Measurements from ENCODE around the gene NDUFAF2.

NDUFAF2 gene

GRCh38 chr5:60972231-60972630 is 27.2 kb downstream of the NDUFAF2 start (continued):
- TF ChIP-seq ZNF621 (tag by site-specific recombination; IDR thresholded peaks at IDR 0.05) (no peak), ZNF341 (tag by site-specific recombination; IDR thresholded peaks at IDR 0.05; ENCODE audit: low read depth) (no peak), TCF7L2 (IDR thresholded peaks at IDR 0.05; ENCODE audit: borderline replicate concordance, low read depth, low read length) (no peak), ZNF404 (tag by site-specific recombination; IDR thresholded peaks at IDR 0.05) (no peak)

GRCh38 chr5:60977956-60978737 is 33.1 kb downstream of the NDUFAF2 start:
- TF ChIP-seq, protein P1, sequence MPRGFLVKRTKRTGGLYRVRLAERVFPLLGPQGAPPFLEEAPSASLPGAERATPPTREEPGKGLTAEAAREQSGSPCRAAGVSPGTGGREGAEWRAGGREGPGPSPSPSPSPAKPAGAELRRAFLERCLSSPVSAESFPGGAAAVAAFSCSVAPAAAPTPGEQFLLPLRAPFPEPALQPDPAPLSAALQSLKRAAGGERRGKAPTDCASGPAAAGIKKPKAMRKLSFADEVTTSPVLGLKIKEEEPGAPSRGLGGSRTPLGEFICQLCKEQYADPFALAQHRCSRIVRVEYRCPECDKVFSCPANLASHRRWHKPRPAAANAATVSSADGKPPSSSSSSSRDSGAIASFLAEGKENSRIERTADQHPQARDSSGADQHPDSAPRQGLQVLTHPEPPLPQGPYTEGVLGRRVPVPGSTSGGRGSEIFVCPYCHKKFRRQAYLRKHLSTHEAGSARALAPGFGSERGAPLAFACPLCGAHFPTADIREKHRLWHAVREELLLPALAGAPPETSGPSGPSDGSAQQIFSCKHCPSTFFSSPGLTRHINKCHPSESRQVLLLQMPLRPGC (tag by site-specific recombination; IDR thresholded peaks at IDR 0.05): no peak
- TF ChIP-seq ZNF654 (tag by site-specific recombination; IDR thresholded peaks at IDR 0.05; ENCODE audit: low read depth) (no peak), ZNF184 (tag by site-specific recombination; IDR thresholded peaks at IDR 0.05) (no peak), YY1 (tag by site-specific recombination; IDR thresholded peaks at IDR 0.05) (no peak), ZNF433 (tag by site-specific recombination; IDR thresholded peaks at IDR 0.05; ENCODE audit: low read depth) (no peak), ZNF623 (tag by site-specific recombination; IDR thresholded peaks at IDR 0.05) (no peak), ZNF335 (tag by site-specific recombination; conservative IDR thresholded peaks at IDR 0.05) (no peak), ZNF580 (tag by site-specific recombination; IDR thresholded peaks at IDR 0.05) (no peak), ZNF501 (tag by site-specific recombination; IDR thresholded peaks at IDR 0.05) (no peak)
- no peak overlapping the region for H3K4me3 ChIP-seq (ENCODE audit: low read depth, low read length)
- POLR2A ChIA-PET: no interaction called here
- no peaks in the 10 kb centered on the region for H3K4me1 ChIP-seq (ENCODE audit: control insufficient read depth, insufficient read depth, low read length)
- no peaks in the 10 kb centered on the region; a peak in 1 of 3 replicates for H3K36me3 ChIP-seq (ENCODE audit: control insufficient read depth in 2 of 2, insufficient read depth in 1 of 2, low read length in 2 of 2)
- H3K27ac ChIP-seq (ENCODE audit: extremely low read depth, low read depth, low read length): no peak overlapping the region
- H3K9me3 ChIP-seq (ENCODE audit: control insufficient read depth, insufficient read depth, low read depth, low read length): no peaks in the 10 kb centered on the region; the same call in 1 of the 2 replicates
- CTCF ChIA-PET: no interaction called here

GRCh38 chr5:60978968-60979367 is 34.0 kb downstream of the NDUFAF2 start:
- Histone ChIP-seq H3K9me3 (ENCODE audit: control insufficient read depth, insufficient read depth, low read depth, low read length) (no peaks in the 10 kb centered on the region; the same call in 1 of the 2 replicates), H3K4me1 (ENCODE audit: control insufficient read depth, insufficient read depth, low read length) (no peaks in the 10 kb centered on the region), H3K36me3 (ENCODE audit: control insufficient read depth in 2 of 2, insufficient read depth in 1 of 2, low read length in 2 of 2) (no peaks in the 10 kb centered on the region; a peak in 1 of 3 replicates), H3K4me3 (ENCODE audit: low read depth, low read length) (no peak overlapping the region), H3K27ac (ENCODE audit: extremely low read depth, low read depth, low read length) (no peak overlapping the region)
- ChIA-PET POLR2A (no interaction called here), CTCF (no interaction called here)
- TF ChIP-seq ZNF174 (tag by site-specific recombination; IDR thresholded peaks at IDR 0.05) (no peak), REPIN1 (tag by site-specific recombination; IDR thresholded peaks at IDR 0.05; ENCODE audit: low read depth) (no peak)
- TF ChIP-seq, protein P2, sequence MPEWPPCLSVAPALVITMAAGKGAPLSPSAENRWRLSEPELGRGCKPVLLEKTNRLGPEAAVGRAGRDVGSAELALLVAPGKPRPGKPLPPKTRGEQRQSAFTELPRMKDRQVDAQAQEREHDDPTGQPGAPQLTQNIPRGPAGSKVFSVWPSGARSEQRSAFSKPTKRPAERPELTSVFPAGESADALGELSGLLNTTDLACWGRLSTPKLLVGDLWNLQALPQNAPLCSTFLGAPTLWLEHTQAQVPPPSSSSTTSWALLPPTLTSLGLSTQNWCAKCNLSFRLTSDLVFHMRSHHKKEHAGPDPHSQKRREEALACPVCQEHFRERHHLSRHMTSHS (tag by site-specific recombination; IDR thresholded peaks at IDR 0.05): no peak

DNA sequence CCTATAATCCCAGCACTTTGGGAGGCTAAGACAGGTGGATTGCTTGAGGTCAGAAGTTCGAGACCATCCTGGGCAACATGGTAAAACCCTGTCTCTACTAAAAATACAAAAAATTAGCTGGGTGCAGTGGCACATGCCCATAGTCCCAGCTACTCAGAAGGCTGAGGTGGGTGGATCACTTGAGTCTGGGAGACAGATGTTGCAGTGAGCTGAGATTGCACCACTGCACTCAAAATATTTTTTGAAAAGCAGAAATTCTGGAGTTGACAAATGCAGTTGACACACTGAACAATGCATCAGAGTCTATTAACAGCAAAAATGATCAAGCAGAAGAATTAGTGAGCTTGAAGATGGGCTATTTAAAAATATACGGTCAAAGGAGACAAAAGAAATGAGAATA is 35.5 kb downstream of the NDUFAF2 start:
- no peak overlapping the region for H3K27ac ChIP-seq (ENCODE audit: extremely low read depth, low read depth, low read length)
- H3K4me3 ChIP-seq (ENCODE audit: low read depth, low read length): no peak overlapping the region
- H3K9me3 ChIP-seq (ENCODE audit: control insufficient read depth, insufficient read depth, low read depth, low read length): no peaks in the 10 kb centered on the region; the same call in 1 of the 2 replicates
- ChIA-PET POLR2A (no interaction called here), CTCF (interaction anchor here (0.5 kb wide), 1 partner anchor 538 kb away, joined by 3 read pairs; no protein-coding TSS in a partner anchor)
- no peaks in the 10 kb centered on the region for H3K4me1 ChIP-seq (ENCODE audit: control insufficient read depth, insufficient read depth, low read length)
- no peaks in the 10 kb centered on the region for H3K36me3 ChIP-seq (ENCODE audit: control insufficient read depth in 2 of 2, insufficient read depth in 1 of 2, low read length in 2 of 2)
- TF ChIP-seq ZBTB44 (tag by site-specific recombination; IDR thresholded peaks at IDR 0.05): no peak
- no peak for TF ChIP-seq ZNF184 (tag by site-specific recombination; IDR thresholded peaks at IDR 0.05)
- TF ChIP-seq FEZF1 (tag by site-specific recombination; IDR thresholded peaks at IDR 0.05): no peak
- TF ChIP-seq ZNF530 (tag by site-specific recombination; IDR thresholded peaks at IDR 0.05; ENCODE audit: low read depth): no peak
- no peak for TF ChIP-seq ZNF416 (tag by site-specific recombination; IDR thresholded peaks at IDR 0.05)
- TF ChIP-seq ZNF146 (tag by site-specific recombination; IDR thresholded peaks at IDR 0.05): no peak
- no peak for TF ChIP-seq ZNF133 (tag by site-specific recombination; IDR thresholded peaks at IDR 0.05)
- TF ChIP-seq ZNF140 (tag by site-specific recombination; IDR thresholded peaks at IDR 0.05): no peak
- no peak for TF ChIP-seq IKZF3 (tag by site-specific recombination; IDR thresholded peaks at IDR 0.05)
- no peak for TF ChIP-seq ZNF701 (tag by site-specific recombination; IDR thresholded peaks at IDR 0.05)
- no peak for TF ChIP-seq ZBTB21 (tag by site-specific recombination; IDR thresholded peaks at IDR 0.05)

Measured in HEK293 (cell line).